ENCODE results near the gene GIMAP6. TPM values are rescaled to one million over a fixed set of nuclear protein-coding genes. Genes with fewer than 3 reads are reported as not detected.

The GIMAP6 gene
- total and polyA plus RNA-seq, 2 of the 4 experiments (the other 2 are of a cell fraction), result not detected

GRCh38 chr7:150668977-150669376 lies 36.8 kb upstream of the GIMAP6 start:
- DNase-seq, result no peak
- ATAC-seq (ENCODE audit: low read depth), result no peak
- Histone ChIP-seq H3K23ac (ENCODE audit: low read depth, low read length) (no peak overlapping the region), H3K14ac (replicated peaks; ENCODE audit: low read depth, low read length) (no peak overlapping the region), H2BK5ac (ENCODE audit: low read depth, low read length, poor library complexity, severe bottlenecking) (no peak overlapping the region), H3K9me1 (ENCODE audit: insufficient read depth, low read length) (no peaks in the 10 kb centered on the region), H2BK20ac (ENCODE audit: low read depth, low read length) (no peak overlapping the region), H3K4me2 (ENCODE audit: low read depth, low read length) (no peak overlapping the region), H2BK120ac (ENCODE audit: low read depth, low read length) (no peak overlapping the region), H3K18ac (ENCODE audit: low read depth, low read length) (no peak overlapping the region), H3K4me3 (ENCODE audit: insufficient read depth, low read depth, low read length) (no peak overlapping the region), H2AK9ac (replicated peaks; ENCODE audit: low read depth, low read length, poor library complexity) (no peak overlapping the region), H3K79me1 (ENCODE audit: low read depth in 1 of 2, low read length in 2 of 2) (no peaks in the 10 kb centered on the region), H3K27me3 (ENCODE audit: control insufficient read depth, insufficient read depth, low read length) (no peaks in the 10 kb centered on the region), H4K91ac (ENCODE audit: insufficient read depth, low read depth, low read length) (no peak overlapping the region), H3K56ac (ENCODE audit: extremely low read depth, insufficient read depth, low read length) (no peak overlapping the region), H3K36me3 (ENCODE audit: control insufficient read depth, insufficient read depth, low read length) (no peaks in the 10 kb centered on the region), H2AK5ac (ENCODE audit: low read depth, low read length) (no peak overlapping the region), H4K20me1 (ENCODE audit: insufficient read depth, low read length) (no peaks in the 10 kb centered on the region), H2BK15ac (ENCODE audit: low read depth, low read length) (no peak overlapping the region), H3K9me3 (ENCODE audit: control insufficient read depth, insufficient read depth, low read length) (peaks cover 10% of the 10 kb centered on the region), H4K5ac (ENCODE audit: low read depth, low read length) (no peak overlapping the region), H2AFZ (replicated peaks; ENCODE audit: low read length, poor library complexity) (no peak overlapping the region), H4K8ac (ENCODE audit: low read depth in 2 of 2, low read length in 2 of 2) (no peak overlapping the region), H3K9ac (ENCODE audit: low read depth, low read length) (no peak overlapping the region), H3K27ac (ENCODE audit: insufficient read depth, low read length) (no peak overlapping the region), H3K4ac (ENCODE audit: low read depth, low read length) (no peak overlapping the region), H3K4me1 (ENCODE audit: control insufficient read depth, insufficient read depth, low read length) (no peaks in the 10 kb centered on the region)
- in situ Hi-C loops (cut with MboI; ENCODE audit: low sequenced_read_pairs), result no loop called here
- no peak for TF ChIP-seq RFX5 (IDR thresholded peaks at IDR 0.05; ENCODE audit: low read depth, low read length)
- no peak for TF ChIP-seq FOS (IDR thresholded peaks at IDR 0.05; ENCODE audit: low read depth, low read length)
- ChIA-PET CTCF (no interaction called here), POLR2A (ENCODE audit: unreplicated experiment) (no interaction called here)
- dilution Hi-C loops (cut with HindIII; ENCODE audit: low sequenced_read_pairs, unreplicated experiment), result no loop called here
- intact Hi-C loops (cut with micrococcal nuclease), result no loop called here
- no TSS peak for BruUV-seq (replicated peaks)
